ENCODE results near the gene PLEKHA1.

DNA sequence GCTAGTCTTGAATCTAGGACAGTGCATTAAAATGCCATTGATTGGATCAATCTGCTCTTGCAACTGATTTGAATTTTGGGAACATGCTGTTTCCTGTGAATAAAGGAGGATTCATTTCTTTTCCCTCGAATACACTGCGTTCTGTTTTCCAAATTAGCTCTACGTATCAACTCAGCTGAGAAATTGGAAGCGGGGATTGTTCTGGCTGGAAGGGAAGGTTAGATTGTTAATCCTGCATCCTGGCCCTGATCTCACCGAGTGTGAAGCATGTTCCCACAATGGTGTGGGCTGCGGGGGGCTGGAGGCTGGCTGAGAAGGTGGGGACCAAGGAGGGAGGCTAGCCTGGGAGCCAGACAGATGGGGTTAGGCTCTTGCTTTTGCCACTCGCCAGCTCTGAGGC, 104.5 kb downstream of the PLEKHA1 start:
- TF ChIP-seq POLR2AphosphoS5 (IDR thresholded peaks at IDR 0.05; ENCODE audit: low read depth, low read length) (no peak), TAF1 (IDR thresholded peaks at IDR 0.05; ENCODE audit: borderline replicate concordance, insufficient read depth, low read length) (no peak)

All from PFSK-1 (cell line).